Lung (tissue), 12 donors: ENCODE measurements around the gene CSRNP3. TPM values are rescaled to one million over a fixed set of nuclear protein-coding genes. Genes with fewer than 3 reads are reported as not detected.

ENCODE experiments used
- ATAC-seq: fragments of 200-7000 bp; cut with Tn5 transposase; one replicate; pipeline ENCODE4 v1.9.1; 2020; ENCODE audit warnings: moderate number of reproducible peaks; ENCODE audit not compliant: insufficient read depth, low FRiP score
- DNase-seq, 3 donors: peaks; one replicate each; pipeline ENCODE4 v3.0.0-alpha.2; 2013 to 2017
- H3K27ac ChIP-seq, 2 donors: one replicate each; pipeline ENCODE4 v1.5.1; 2013; ENCODE audit warnings: mild to moderate bottlenecking in 2 of 2, moderate library complexity in 2 of 2, control low read depth in 1 of 2, inconsistent platforms in 1 of 2, low read depth in 1 of 2, low read length in 1 of 2
- H3K27me3 ChIP-seq, 3 donors: one replicate each; pipeline ENCODE4 v1.5.1; 2013; ENCODE audit warnings: low read length in 2 of 3; ENCODE audit not compliant: control insufficient read depth in 3 of 3, insufficient read depth in 3 of 3
- H3K36me3 ChIP-seq, 4 donors: one replicate each; pipeline ENCODE4 v1.5.1; 2013; ENCODE audit warnings: low read length in 4 of 4, mild to moderate bottlenecking in 1 of 4, moderate library complexity in 1 of 4; ENCODE audit not compliant: control insufficient read depth in 4 of 4, insufficient read depth in 4 of 4
- H3K4me1 ChIP-seq, 5 donors: one replicate each; pipeline ENCODE4 v1.5.1; 2013; ENCODE audit warnings: low read length in 5 of 5, mild to moderate bottlenecking in 2 of 5, moderate library complexity in 1 of 5; ENCODE audit not compliant: control insufficient read depth in 5 of 5, insufficient read depth in 5 of 5
- H3K4me3 ChIP-seq: one replicate; pipeline ENCODE4 v1.5.1; 2013; ENCODE audit warnings: mild to moderate bottlenecking, control low read depth, moderate library complexity
- H3K9ac ChIP-seq, 2 donors: one replicate each; pipeline ENCODE4 v1.5.1; 2013; ENCODE audit warnings: low read length in 2 of 2, control low read depth in 1 of 2; ENCODE audit not compliant: insufficient read depth in 1 of 2
- H3K9me3 ChIP-seq, 4 donors: one replicate each; pipeline ENCODE4 v1.5.1; 2013; ENCODE audit warnings: low read length in 3 of 4, mild to moderate bottlenecking in 1 of 4, moderate library complexity in 1 of 4; ENCODE audit not compliant: control insufficient read depth in 4 of 4, insufficient read depth in 3 of 4
- WGBS, 2 donors: extraction: QIAGEN DNeasy Blood & Tissue Kit; methylation state at CpG; one replicate each; pipeline ENCODE4 v1.1.7; 2013; 5-methylcytosine and 5-hydroxymethylcytosine counted together
- polyA plus RNA-seq, 2 donors: library from polyadenylated mRNA; stranded (reverse); fragments of 200-250 nt; gene quantifications; one replicate each; pipeline ENCODE4 v1.2.1, GENCODE V29; 2013
- total RNA-seq, 2 donors: library from RNA; depleted of rRNA in 1 of 2; stranded (reverse); fragments of >200 nt in 1 of 2; gene quantifications; one replicate each; pipeline ENCODE4 v1.2.1, GENCODE V29; 2014 to 2021
- TF ChIP-seq, protein P1 (sequence below): IDR thresholded peaks from 2 replicates; pipeline ENCODE4 v1.5.1; 2012; ENCODE audit warnings: mild to moderate bottlenecking; ENCODE audit errors: control extremely low read depth, extremely low read depth
- donor health status: control.
- donor health status: control.
- donor health status: Bipolar disorder and iron deficiency.
- donor health status: healthy.
- donor health status: DM: yes; HTN: yes; CAD: no.

Gene CSRNP3
- total and polyA plus RNA-seq, 4 donors, result 0.25 to 8.7 (median 1.8) TPM

- H3K36me3 ChIP-seq, result no peaks in the 10 kb centered on the region
- H3K9ac ChIP-seq, result no peak overlapping the region
- TF ChIP-seq, protein P1, sequence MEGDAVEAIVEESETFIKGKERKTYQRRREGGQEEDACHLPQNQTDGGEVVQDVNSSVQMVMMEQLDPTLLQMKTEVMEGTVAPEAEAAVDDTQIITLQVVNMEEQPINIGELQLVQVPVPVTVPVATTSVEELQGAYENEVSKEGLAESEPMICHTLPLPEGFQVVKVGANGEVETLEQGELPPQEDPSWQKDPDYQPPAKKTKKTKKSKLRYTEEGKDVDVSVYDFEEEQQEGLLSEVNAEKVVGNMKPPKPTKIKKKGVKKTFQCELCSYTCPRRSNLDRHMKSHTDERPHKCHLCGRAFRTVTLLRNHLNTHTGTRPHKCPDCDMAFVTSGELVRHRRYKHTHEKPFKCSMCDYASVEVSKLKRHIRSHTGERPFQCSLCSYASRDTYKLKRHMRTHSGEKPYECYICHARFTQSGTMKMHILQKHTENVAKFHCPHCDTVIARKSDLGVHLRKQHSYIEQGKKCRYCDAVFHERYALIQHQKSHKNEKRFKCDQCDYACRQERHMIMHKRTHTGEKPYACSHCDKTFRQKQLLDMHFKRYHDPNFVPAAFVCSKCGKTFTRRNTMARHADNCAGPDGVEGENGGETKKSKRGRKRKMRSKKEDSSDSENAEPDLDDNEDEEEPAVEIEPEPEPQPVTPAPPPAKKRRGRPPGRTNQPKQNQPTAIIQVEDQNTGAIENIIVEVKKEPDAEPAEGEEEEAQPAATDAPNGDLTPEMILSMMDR, result no peak
- no peak overlapping the region for H3K4me3 ChIP-seq
- ATAC-seq (no peak), DNase-seq (no peak)
- H3K27ac ChIP-seq, result no peak overlapping the region
- H3K27me3 ChIP-seq, result no peaks in the 10 kb centered on the region
- H3K4me1 ChIP-seq, result peaks cover 0 to 5% (median 3%) of the 10 kb centered on the region in 5 donors
- H3K9me3 ChIP-seq, result no peaks in the 10 kb centered on the region
- 91 to 99% methylated on average over 2 of the region's 2 CpGs for WGBS, 2 donors
Observed at GRCh38 chr2:165632594-165632993, 163.1 kb downstream of the CSRNP3 start.

GRCh38 chr2:165633431-165633830 lies 163.9 kb downstream of the CSRNP3 start:
- 93% methylated on average over 3 of the region's 3 CpGs for WGBS, 2 donors
- DNase-seq, result no peak
- Histone ChIP-seq H3K36me3 (no peaks in the 10 kb centered on the region), H3K4me3 (no peak overlapping the region), H3K27ac (no peak overlapping the region), H3K9ac (no peak overlapping the region), H3K27me3 (no peaks in the 10 kb centered on the region), H3K9me3 (no peaks in the 10 kb centered on the region), H3K4me1 (peaks cover 0 to 5% (median 3%) of the 10 kb centered on the region in 5 donors)
- TF ChIP-seq, protein P1, result no peak
- ATAC-seq, result no peak

- Histone ChIP-seq H3K4me3 (no peak overlapping the region), H3K4me1 (peaks cover 0 to 5% (median 3%) of the 10 kb centered on the region in 5 donors), H3K9me3 (no peaks in the 10 kb centered on the region), H3K36me3 (no peaks in the 10 kb centered on the region), H3K27me3 (no peaks in the 10 kb centered on the region), H3K9ac (no peak overlapping the region), H3K27ac (no peak overlapping the region)
- WGBS, 2 donors, result 88 to 96% methylated on average over 4 of the region's 4 CpGs
- no peak for DNase-seq
- no peak for ATAC-seq
- TF ChIP-seq, protein P1, result no peak
Observed at GRCh38 chr2:165634282-165634681, 164.8 kb downstream of the CSRNP3 start.

- no peaks in the 10 kb centered on the region for H3K27me3 ChIP-seq
- H3K4me3 ChIP-seq, result no peak overlapping the region
- H3K9ac ChIP-seq, result no peak overlapping the region
- DNase-seq (peak; percentile 62 to 78 (median 69)), ATAC-seq (no peak)
- H3K36me3 ChIP-seq, result no peaks in the 10 kb centered on the region
- TF ChIP-seq, protein P1, result no peak
- peaks cover 0 to 5% (median 3%) of the 10 kb centered on the region in 5 donors for H3K4me1 ChIP-seq
- H3K9me3 ChIP-seq, result no peaks in the 10 kb centered on the region
- no peak overlapping the region for H3K27ac ChIP-seq
- WGBS, 2 donors, result 49 to 59% methylated on average over 4 of the region's 4 CpGs
Observed at GRCh38 chr2:165634855-165635254, 165.4 kb downstream of the CSRNP3 start.
